Thyroid gland (tissue), 4 donors: ENCODE measurements around the gene DRC1.

Source experiments
- CTCF ChIP-seq, 6 experiments: fragments of 200-600 bp in 3 of 6; fragments of 450-650 bp in 3 of 6; sonication (generic) in 3 of 6; IDR thresholded peaks; one replicate each; pipeline ENCODE4 v1.5.1; 2016 to 2019; ENCODE audit warnings: antibody characterized with exemption in 6 of 6, mild to moderate bottlenecking in 2 of 6, inconsistent platforms in 1 of 6, moderate library complexity in 1 of 6
- POLR2A ChIP-seq, 2 donors: fragments of 450-650 bp; IDR thresholded peaks; one replicate each; pipeline ENCODE4 v1.6.1; 2017; ENCODE audit warnings: antibody characterized with exemption in 2 of 2, mild to moderate bottlenecking in 2 of 2, moderate library complexity in 1 of 2

- no peak for TF ChIP-seq POLR2A (IDR thresholded peaks at IDR 0.05)
- no peak for TF ChIP-seq CTCF (IDR thresholded peaks at IDR 0.05)
Observed at GRCh38 chr2:26483516-26483915, 81.8 kb downstream of the DRC1 start.
